ENCODE measurements around the gene HS3ST6.

DNA sequence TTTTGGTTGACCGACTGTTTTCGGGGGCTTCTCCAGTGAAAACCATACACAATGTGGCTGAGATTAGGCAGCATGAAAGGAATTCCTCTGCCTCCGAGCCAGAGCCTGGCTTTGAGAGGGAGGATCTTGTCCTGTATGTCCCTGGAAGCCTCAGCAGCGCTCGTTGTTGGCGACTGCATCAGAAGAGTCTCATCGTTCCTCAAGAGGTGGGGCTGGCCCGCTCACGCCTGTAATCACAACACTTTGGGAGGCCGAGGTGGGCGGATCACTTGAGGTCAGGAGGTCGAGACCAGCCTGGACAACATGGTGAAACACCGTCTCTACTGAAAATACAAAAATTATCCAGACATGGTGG, 15.0 kb downstream of the HS3ST6 start:
- TF ChIP-seq POLR2AphosphoS5 (IDR thresholded peaks at IDR 0.05; ENCODE audit: low read depth, low read length), result no peak
- no peak for TF ChIP-seq POLR2A (IDR thresholded peaks at IDR 0.05; ENCODE audit: low read depth, low read length)

Data from GM12892 (cell line).